Occipital lobe (tissue), 2 donors: ENCODE data around the gene DCUN1D3. TPM values are rescaled to one million over a fixed set of nuclear protein-coding genes. Genes with fewer than 3 reads are reported as not detected.

Source experiments
- DNase-seq: peaks from one replicate; lab custom pipeline; 2025; lab: John Stamatoyannopoulos, UW
- total RNA-seq: library from RNA; depleted of rRNA; stranded (reverse); fragments of >200 nt; gene quantifications from one replicate; pipeline ENCODE4 v1.2.3, GENCODE V29; 2014

The DCUN1D3 gene
- total RNA-seq, 1 donor from 2014 or later = 18.9 TPM

DNA sequence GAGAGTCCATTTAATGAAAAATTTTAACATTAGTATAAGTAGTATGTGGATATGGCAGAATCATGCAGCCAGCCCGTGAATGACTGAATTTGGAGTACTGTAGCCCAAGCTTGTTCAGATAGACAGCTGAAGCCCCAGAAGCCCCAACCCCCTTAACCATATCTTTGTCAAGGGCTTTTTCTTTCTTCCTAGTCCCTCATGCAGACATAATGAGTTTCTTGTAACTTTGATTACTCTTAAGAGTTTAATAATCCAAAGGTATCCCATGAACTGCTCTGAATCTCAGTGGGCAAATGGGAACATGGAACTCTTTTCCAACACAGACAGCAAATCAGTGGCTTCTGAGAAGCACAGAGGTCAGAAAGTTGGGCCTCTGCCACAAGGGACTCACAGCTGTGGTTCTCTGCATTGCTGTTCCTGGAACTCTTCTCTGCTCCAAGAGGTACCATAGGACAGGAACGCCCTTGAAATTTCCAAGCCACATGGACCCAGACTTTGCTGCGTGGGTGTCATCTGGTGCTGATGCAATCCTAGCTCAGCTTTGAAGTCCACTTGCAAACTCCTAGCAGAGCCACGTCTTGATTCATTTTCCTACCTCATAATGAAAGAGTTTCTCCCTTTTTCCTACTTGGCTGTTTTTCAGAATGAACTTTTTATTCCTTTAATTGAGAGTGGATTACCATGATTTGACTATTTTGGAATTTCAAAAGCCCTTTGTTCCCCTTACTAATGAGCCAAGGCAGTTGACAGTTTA is 18.5 kb upstream of the DCUN1D3 start:
- DNase-seq = no peak

DNA sequence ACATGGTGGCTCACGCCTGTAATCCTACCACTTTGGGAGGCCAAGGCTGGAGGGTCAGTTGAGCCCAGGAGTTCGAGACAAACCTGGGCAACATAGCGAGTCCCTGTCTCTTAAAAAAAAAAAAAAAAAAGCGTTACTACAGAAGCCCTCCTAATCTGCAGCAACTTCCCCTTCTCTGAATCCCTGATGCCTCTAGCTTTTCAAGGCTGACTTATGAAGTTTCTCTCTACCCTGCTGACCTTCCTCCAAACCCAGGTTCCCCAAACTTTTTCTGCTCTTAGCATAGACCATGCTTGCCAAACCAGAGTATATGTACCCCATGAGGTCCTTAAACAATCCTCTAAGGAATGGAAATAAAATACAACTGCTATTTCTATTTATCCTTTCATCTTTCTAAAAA is 16.8 kb upstream of the DCUN1D3 start:
- DNase-seq = no peak

DNA sequence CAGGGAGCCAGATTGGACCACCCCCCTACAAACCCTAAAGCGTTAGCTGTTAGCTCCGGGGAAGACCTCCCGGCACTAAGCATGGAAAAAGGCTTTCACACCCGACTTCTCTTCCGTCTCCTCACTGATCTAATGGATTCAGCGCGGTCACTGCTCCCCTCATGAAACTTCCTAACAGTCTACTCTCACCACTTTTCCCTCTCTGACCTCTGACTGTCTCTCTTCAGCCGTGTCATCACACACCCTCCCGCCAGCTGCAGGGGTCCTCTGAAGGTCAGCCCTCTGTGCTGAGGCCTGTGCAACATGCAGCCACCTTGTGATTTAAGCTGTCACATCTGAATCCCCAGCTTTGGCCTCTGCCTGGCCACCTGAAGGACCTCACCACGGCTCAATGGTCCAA is 16.1 kb upstream of the DCUN1D3 start:
- no peak for DNase-seq

DNA sequence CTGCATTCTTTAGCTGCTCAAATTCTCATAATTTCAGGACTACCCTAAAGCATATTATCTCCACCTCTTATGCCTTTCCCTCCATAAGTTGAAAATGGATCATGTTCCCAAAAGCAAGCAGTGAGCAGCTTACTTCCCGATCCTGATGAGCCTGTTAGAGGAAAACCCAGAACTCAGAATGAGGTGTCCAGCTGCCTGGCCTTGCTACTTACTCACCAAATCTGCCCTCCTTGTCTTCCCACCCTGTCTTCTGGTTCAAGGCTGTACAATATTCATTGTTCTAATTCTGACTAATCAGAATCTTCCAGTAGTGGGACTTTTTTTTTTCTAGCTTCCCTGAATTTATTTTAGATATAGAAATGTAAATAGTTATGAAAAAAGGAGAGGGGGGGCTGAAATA is 11.2 kb upstream of the DCUN1D3 start:
- DNase-seq = no peak

DNA sequence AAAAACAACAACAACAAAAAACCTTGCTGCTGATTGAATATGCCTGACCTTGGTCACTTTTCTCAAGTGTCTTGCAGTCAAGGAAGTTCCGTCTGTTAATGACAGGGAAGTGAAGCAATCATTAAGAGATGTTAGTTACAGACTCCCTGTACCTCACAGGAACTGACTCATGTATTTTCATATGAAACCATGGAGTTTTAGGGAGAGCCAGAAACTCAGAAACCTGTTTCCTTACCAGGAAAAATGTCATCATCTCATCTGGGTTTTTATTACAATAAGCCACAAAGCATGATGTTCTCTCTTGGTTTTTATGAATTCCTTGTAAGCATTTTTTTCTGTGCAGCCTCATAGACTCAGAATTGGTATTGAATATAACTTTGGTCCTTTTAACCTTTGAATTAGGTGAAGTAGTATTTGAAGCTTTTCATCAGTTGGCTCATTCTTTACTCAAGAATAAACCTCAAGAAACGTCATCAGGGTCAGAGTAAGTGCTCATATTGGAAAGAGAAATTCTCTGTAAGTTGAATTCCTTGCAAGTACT is 10.7 kb upstream of the DCUN1D3 start:
- no peak for DNase-seq

DNA sequence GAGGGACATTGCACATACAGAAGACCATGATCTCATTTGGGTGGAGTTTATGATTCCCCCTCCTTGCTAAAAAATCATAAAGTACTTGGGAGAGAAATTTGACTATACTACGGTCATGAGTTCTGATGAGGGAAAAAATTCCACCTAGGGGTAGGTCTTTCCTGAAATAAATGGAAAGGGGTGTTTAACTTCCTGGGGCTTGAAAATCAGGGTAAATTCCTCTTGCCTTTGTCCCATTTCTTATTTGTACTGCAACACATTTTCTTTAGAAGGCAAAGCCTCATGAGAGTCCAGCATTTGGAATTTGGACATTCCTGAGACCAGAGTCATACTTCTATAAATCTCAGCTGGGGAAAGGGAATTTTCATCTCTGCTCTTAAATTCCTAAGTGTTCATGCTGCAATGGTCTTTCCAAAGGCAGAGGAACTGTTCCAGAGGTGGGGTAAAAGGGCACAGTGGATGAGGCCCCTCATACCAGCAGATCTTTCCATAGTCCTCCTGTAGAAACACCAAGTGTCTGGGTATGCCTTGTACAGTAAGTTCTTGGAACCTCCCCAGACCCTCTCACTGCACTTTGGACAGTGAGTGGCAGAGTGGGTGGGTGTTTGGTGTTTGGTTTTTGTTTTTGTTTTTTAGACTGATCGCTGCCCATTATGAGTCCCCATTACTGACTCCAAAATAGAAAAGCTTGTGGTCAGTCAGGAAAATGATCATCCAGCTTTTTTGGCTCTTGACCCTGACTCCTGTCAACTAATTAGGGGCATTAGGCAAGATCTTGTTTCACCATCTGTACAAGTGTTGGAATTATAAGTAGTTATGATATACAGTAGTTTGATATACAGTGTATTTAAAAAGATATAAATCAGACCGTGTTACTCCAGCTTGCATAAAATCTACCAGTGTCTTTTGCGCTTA is 6.4 kb upstream of the DCUN1D3 start:
- no peak for DNase-seq

DNA sequence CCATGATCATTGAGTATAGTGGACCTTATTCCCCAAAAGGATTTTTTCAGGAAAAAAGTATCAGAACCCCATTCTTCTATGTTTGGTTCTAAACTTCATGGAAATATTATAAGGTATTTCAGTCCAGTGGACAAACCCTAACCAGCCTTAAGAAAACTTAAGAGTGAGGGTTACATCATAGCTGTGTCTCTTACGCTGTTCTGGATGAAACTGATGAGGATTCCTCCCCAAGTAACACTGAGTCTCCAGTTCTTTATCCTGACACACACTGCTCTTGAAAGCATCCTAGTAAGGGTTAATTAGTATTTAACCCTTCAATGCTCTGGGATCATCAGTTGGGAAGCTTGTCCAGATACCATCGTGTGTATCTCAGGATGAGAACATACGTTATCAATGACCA is 5.4 kb upstream of the DCUN1D3 start:
- DNase-seq = no peak

DNA sequence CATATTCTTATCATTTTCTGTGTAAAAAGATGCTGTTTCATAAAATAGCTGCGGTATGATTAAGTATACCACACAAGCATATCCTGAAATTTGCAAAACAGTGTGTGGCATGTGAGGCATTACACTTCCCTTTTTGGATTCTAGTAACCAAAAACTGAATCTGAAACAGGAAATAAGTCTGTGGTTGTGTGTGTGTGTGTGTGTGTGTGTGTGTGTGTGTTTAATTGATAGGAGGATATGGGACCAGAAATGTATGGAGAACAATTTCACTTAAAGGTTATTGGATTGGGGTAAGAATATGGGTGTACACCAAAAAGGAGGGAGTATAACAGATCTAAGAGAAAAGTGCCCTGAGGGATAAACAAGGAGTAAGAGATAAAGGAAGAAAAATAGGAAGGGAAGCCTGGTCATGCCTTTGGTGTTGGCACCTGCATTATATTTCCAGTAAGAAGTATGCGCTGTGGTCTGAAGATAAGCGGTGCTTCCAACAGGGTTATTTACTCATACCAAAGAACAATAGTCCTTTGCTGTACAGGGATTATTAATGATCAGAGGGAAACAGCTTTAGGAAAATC is 4.4 kb upstream of the DCUN1D3 start:
- no peak for DNase-seq

DNA sequence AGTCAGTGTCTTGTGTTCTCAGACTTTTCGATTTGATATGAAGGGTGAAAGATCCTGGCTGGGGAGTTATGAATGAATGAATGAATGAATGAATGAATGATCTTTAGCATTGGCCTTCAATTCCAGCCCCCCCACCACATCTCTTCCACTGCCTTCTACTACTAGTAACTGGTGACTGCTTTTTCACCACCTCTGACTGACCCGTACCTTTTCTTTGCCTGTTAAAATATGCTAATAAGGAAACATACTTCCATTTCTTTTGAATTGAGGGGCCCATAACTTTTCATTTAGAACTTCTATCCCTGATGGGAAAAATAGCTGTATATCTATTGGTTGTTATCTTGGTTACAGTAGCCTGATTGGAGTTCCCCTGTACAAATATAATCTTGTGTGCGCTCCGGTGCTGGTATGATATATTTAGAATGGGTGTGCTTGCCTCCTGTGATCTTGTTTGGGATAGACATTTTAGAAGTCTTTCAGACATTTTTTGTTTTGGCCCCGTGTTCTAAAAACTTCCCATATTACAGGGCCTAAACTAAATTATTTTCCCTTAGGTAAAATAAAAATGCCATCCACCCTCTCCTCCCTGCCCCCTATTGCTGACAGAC is 3.8 kb upstream of the DCUN1D3 start:
- no peak for DNase-seq

DNA sequence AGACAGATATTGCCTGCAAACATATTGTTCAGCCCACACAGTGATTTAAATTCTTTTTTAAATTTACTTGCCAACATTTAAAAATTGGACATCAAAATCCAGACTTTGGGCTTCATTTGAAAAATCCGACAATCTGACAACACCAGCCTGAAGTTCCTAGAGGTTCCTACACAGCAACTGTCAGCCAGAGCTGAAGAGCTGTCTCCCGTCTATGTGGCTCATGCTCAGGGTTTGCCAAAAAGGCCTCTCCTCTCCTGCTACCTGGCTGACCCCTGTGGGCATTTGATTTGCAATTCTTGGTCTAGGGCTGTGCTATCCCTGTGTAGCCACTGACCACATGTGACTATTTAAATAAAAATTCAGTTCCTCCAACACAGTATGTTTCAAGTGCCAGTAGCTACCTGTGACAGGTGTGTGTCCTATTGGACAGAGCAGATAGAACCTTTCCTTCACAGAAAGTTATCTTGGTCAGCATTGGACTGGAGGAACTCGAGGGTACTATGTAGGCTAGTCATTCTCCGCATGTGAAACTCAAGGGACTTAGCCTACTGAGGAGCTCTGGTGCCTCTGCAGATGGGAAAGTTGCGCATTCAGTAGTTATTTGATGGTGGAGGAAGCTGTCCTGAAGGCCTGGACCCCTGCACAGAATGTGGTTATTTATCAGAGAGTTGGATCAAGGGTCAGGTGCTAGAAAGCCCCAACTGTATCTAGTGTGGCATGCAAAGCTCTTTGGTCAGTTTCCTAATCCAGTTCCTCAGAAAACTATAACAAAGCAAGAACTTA is 3.1 kb upstream of the DCUN1D3 start:
- DNase-seq = no peak

DNA sequence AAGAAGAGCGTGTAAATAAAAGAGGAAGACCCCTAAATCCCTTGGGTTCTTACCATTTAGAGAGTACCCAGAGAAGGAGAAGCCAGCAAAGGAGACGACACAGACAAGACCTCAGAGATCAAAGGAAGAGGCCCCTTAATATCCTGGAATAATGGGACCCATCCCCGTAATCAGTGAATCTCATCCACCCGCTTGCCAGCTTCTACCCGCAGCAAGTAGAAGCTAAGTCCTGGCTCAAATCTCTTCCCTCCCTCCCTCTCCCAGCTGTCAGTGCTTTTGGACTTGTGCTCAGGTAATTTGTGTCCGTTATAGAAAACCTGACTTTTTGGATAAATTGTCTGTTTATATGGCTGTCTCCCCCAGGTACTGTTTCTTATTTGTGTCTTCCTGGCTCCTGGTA is 2.3 kb upstream of the DCUN1D3 start:
- no peak for DNase-seq

DNA sequence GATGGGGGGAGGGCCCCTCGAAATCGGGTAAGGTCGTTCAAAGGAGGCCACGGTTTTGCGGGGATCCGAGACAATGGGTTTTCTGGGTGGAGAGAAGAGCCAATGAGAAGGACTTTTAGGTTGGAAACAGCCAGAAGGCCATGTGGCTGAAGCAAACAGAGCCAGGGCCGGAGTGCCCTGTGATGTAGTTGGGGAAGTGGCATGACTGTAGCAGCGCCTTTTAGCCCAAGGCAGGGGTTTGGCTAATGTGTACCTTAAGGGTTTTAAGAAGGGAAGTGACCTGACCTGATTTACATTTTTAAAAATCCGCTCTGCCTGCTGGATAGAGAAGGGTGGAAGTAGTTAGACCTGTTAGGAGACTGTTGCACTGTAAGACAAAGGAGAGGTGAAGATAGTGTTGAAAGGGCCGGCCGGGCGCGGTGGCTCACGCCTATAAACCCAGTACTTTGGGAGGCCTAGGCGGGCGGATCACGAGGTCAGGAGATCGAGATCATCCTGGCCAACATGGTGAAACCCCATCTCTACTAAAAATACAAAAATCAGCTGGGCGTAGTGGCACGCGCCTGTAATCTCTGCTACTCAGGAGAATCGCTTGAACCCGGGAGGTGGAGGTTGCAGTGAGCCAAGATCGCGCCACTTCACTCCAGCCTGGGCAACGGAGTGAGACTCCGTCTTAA is 1.4 kb upstream of the DCUN1D3 start:
- DNase-seq = peak; percentile 18

DNA sequence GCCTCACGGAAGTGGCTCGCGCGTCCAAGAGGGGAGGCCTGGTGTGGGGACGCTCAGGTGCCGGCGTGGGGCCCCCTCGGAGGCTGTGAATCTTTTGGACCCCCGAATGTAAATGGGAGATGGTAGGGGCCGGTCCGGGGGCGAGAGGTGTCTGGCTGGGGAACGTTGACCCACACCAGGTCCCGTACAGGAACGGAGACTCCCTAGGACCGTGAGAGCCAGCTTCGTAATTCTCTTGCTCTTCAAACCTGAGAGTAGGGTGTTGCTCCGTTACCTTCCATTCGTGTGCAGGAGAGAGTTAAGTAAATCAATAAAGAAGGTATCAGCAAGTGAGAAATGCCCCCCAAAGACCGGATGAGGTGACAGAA is 894 bp upstream of the DCUN1D3 start:
- no peak for DNase-seq

DNA sequence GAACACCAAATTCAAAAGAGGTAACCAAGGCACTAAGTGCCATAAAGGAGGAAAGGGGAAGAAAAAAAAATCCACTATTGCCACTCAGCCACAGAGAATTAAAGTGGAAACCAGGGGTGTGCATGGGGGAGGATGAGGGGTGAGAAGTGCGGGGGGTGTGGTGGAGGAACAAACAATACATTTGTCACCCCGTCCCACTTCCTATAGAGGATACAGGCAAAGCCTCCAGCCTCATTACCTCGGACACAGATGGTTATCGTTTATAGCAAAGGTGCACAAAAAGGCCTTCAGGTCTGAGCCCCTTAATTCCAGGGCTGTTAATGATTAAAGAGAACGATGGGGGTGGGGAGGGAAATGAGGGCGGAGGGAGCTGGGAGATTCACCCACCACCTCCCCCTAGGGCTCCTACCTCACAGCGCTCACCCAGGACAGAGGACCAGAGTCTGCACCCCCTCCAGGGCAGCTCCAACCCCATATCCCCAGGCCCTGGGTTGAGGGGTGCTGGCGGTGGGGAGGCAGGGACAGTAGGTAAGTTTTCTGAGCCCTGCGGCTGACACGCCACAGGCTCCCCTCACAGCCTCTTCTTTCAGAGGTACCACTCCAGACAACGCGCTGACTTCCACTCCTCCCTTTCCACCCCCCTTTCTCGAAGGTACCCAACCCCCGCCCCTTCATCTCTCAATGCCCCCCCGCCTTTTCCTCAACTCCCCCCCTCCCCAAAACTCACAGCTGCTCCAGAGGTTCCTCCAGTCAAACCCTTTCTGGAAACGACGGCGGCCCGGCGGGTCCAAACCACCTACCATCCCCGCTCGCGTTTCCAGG is 470 bp downstream of the DCUN1D3 start:
- no peak for DNase-seq

DNA sequence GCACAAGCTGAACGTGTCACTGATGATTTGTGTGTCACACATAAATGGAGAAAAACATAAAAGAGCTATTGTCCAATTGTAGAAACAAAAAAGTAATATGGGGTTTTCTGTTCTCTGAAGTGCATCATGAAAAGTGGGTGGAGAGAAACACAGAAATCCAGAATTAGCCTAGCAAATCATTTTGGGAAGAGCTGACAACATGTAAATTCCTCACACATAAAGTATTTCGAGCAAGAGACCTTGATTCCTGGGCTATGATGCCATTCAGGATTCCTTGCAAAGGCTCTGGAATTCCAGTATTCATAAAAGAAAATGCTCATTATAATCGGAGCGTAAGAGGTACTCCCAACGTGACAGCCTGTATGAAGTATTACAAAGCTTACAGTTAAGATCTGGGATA is 1.1 kb downstream of the DCUN1D3 start:
- DNase-seq = no peak

DNA sequence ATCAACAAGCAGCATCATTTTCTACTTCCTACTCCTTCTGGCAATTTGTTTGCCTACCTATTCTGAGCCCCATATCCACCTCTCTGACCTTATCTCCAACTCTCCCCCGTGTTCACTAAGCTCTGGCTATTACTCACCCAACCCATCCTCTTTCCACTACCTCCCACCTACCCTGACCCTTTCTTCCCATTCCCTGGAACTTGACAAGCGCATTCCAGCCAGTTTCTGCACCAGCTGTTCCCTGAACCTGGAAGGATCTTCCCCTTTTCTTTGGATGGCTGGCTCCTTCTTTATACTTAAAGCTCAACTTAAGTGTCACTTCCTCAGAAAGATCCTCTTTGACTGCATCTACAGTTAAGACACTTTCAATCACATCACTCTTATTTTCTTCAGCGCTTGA is 2.2 kb downstream of the DCUN1D3 start:
- DNase-seq = no peak

DNA sequence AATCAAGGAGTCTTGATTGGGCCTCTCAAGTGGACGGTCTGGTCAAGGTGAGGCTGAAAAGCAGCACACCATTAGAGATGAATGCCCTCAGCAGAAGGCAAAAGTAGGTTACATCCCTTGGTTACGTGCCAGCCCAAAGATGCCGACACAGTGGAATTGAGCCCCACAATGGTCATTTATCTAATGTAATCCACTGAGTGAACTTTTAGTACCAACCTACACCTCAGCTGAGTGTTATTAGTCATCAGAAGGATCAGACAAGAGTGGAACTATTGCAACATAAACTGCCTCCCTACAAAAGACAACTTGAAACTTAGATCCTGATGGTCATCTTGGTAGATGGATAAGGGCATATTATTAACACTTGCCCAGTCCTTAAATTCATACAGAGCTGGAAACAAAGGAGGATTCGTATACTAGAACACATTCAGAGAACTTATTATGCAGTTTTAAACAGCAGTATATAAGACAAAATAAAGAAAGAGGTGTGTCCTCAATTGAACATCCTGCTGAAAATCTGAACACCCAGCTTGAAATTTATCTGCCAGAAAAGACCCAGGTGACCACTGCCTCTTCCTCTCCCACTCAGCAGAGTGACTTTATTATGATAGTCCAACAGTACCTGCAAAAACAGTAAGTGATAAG is 2.8 kb downstream of the DCUN1D3 start:
- DNase-seq = no peak

DNA sequence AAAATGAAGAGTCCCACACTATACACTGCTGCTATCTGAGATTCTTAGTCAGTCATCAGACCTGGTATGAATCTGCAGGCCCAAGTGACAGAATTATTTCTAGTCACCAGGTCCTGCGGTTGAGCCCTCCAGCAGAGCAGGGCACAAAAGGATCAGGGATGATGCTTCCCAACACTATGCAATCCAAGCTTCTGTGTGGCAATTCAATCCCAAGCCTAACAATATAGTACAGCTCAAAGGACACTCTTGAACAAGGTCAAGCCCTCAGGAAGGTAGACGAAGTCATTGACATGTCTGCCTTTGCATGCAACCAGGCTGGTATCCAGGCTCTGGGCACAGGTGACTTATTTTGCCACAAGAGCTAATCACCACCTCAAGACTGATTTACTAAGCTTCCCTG is 5.8 kb downstream of the DCUN1D3 start:
- no peak for DNase-seq

DNA sequence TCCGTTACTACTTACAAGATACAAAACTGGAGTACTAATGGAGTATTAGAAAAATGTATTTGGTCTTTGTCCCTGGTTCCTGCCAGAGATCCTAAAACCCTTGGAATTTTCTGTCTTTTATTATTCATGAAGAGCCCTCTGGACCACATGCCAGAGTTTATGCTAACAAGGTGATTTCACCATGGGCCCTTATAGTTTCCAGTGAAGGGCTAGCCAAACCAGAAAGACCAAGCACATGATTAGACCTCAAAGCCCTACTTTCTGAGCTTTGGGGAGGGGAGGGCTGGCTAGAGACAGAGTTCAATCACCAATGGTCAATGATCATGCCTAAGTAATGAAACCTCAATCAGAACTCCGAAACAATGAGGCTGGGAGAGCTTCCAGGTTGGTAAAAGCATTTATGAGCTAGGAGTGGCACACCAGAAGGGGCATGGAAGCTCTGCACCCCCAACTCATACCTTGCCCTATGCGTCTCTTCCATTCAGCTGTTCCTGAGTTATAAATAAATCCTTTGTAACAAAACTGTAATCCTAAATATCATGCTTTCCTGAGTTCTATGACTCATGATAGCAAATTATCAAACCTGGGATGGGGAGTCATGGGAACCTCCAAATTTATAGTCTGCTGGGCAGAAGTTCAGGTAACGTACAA is 10.4 kb downstream of the DCUN1D3 start:
- no peak for DNase-seq
